Measurements from ENCODE around the gene HDLBP.
"Not testable (repeated sequence)": the region's sequence is repeated elsewhere in the genome, so short reads cannot be mapped to it uniquely, and the experiment has no call there.

Gene HDLBP

DNA sequence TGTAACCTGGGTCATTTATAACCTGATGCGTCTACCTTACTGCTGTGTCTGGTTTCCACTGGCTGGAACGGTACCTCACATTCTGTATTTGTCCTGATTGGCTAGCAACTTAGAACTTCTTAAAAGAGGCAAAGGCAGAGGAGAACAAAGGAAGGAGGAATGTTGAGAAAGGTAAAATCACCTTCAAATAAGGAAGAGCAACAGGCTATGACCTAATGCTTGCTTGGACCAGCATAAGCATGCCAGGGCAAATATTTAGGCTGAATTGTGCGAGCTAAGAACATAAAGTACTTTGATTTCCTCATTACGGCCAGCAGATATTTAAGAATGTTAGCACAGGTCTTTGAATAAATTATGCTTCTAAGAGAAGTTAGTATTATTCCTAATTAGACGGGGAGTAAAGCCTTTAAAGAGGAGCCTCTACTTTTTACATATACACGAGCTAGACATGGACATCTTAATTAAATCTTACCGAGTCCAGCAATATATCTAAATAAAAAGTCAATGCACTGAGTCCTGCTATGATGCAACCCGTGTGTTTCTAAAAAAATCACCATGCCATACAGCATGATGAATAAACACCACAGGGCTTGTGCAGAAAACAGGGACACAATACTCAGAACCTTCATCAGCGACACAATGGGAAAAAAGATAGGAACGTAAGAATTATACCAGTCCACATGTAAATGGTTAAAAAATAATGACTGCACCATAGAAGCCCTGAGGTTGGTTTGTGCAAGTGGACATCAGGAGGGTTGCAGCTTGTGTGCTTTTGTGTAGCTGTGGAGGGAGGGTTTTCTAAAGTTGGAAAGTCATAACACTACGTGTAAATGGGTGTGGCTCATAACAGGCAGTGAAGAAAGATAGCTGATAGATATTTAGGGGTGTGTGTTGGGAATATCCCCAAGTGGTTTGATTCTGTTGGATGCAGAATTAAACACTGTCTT lies 14.5 kb upstream of the HDLBP start:
- DNase-seq: no peak

GRCh38 chr2:241325257-241325656 lies 9.8 kb upstream of the HDLBP start:
- no peak for DNase-seq

GRCh38 chr2:241324775-241325174 lies 9.3 kb upstream of the HDLBP start:
- DNase-seq: no peak

- DNase-seq: no peak
These were observed 8.3 kb upstream of the HDLBP start for GRCh38 chr2:241323778-241324177.

- no peak for DNase-seq
These were observed 6.4 kb upstream of the HDLBP start for GRCh38 chr2:241321886-241322285.

DNA sequence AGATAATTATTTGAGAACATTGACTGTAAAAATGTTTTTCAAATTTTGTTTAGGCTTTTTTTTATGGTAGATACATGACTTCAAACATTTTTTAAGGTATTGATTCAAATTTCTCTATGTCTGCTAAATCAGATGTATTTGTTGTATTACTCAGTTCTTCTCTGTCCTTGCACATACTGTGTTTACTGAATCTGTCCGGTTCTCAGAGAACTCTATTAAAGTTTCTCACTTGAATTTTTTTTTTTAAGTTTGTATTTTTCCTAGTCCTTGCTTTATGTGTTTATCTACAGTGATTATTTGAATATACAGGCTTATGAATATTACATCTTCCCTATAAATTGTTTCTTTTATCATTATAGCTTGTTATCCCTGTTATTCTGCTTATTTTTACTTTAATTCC lies 5.6 kb upstream of the HDLBP start:
- DNase-seq: no peak

DNA sequence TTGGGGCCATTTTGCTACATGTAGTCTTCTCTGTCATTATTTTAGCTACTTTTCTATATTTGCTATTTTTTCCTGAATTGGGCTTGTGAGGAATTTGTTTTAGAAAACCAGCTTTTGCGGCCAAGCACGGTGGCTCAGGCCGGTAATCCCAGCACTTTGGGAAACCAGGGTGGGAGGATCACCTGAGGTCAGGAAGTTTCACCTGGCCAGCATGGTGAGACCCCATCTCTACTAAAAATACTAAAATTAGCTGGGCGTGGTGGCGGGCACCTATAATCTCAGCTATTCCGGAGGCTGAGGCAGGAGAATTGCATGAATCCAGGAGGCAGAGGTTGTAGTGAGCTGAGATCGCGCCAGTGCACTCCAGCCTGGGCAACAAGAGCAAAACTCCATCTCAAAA lies 4.9 kb upstream of the HDLBP start:
- DNase-seq: no peak

- DNase-seq: not testable (repeated sequence)
These were observed 3.4 kb upstream of the HDLBP start for GRCh38 chr2:241318830-241319229.

- DNase-seq: no peak
These were observed 1.9 kb upstream of the HDLBP start for GRCh38 chr2:241317391-241317790.

GRCh38 chr2:241316825-241317224 lies 1.4 kb upstream of the HDLBP start:
- DNase-seq: no peak

DNA sequence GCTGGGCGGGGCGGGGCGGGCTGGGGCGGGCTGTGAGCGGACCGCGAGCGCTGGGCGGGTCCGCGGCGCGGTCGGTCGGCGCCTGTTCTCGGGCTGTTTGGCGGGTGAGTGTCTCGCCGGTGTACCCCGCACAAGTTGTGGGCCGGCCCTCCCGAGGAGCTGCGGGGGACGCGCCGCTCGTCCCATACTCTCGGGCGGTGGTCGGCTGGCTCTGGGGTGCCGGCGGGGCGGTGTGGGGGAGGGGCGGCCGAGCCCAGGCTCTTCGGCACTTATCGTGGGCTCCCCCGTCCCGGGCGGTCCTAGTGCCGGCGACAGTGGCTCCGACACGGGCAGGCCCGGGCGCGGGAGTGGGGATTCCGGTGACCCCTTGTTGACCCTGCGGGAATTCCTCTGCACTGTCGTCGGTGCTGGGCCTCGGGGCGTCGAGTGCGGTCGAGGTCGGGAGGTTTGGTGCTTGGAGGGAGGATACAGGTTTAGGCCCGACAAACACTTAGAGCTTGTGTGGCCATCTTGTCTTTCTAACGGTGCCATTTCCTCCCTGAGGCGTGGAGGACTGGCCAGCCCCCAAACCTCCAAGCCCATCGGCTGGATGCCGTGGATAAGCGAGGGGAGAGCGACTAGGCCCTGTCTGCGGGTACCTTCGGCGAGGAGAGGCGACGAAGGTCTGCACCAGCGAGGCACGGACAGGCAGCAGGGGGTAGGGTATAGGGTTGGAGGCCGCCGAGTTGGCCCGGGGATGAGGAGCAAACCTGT lies 583 bp upstream of the HDLBP start, which contains the start of gene SEPTIN2:
Gene SEPTIN2 (plus strand): TSS at position 47 of the 753 bp plus-strand sequence. CDS start 8,308 bp downstream, outside the sequence.
- no peak for DNase-seq

DNA sequence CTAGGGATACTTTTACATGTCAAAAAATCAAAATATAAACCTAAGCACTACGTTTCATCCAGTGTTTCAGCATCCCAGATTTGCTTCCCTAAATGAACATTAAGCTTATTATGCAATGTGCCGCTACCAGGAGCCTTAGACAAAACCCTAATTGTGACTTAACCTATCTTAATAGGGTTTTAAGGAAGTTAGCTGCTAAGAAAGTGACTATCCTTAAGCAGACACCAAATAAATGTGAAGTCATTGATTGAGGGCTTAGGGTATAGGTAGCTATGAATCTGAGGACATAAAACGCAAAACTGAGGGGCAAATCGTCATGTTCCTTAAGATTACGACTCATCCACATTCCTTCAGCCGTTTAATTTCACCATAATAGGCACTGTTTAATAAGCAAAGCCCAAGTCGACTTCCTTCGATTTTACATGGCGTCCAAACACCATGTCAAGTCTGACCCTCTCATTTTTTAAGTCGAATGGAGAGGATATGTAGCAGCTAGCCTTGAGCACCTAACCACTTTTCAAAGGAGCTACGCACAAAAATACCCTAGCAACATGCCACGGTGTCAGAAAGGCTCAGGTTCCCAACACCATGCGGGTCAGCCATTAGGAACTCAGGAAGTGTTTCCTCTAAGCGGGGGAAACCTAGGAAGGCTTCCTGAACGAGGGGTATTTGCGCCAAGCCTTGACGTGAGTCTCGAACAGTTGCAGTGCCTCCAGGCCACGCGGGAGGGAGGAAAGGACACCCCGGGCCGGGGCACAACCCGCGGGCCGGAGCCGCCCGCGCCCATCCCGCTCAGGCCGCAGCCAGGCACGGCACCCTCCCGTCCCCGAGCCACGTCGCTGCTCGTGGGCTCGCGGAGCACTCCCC lies 1.0 kb downstream of the HDLBP start:
- no peak for DNase-seq

DNA sequence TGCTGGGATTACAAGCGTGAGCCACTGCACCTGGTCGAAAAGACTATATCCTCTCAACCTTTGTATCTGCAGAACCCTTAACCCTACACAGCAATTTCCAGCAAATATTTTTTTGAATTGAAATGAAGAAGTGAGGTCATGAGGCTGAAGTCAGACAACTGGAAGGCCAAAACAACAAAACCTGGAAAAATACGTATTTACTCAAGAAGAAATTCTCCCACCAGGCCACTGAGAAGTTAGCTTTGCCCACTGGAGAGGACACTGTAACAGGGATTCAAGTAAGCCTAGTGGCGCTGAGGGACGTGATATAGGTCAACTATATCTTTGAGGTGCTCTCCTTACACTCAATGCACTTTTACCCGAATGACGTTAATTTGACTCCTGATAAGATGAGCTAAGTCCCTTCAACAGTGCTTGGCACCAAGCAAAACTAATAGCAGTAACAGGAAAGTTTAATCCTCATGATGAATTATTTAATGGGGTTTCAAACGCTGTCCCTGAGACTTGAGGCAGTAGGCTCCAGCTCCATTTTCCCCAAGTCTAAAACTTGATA lies 1.9 kb downstream of the HDLBP start:
- DNase-seq: no peak

DNA sequence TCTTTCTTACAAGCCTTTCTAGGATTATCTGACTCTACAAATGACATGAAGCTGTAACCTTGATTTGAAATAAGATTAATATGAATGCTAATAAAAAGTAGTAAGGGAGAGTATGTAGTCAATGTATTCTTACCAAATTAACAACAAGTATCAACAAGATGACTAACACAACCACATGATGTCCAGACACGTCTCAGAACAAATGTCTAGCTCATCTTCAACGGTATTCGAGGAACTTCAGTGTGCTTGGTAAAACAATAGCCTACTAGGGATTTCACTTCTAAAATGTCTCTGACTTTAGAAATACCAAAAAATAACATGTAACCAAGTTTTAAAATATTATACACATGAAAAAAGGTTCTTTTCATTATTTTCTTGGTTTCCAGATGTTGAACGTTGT lies 3.4 kb downstream of the HDLBP start:
- DNase-seq: no peak

GRCh38 chr2:241310917-241311566 lies 4.4 kb downstream of the HDLBP start:
- DNase-seq: no peak

DNA sequence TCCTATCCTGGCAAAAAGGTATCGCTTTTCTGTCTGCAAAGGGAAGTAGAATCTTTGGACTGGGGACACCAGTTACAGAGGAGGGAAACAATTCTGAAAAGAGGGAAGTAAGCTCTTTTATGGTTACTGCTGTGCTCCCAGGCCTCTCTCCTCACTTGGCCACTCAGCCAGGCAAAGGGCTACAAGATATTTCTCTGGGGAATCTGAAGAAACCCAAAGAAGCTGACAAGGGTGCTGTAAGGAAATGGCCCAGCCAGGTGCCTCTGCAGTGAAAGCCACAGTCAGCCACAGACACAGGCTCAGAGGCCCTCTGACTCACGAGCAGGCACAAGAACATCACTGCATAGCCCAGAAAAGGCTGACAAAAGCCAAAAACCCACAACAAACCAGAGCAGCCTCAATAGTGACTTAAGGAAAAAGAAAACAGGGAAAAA lies 5.8 kb downstream of the HDLBP start:
- no peak for DNase-seq

GRCh38 chr2:241308832-241309500 lies 6.5 kb downstream of the HDLBP start:
- DNase-seq: no peak

DNA sequence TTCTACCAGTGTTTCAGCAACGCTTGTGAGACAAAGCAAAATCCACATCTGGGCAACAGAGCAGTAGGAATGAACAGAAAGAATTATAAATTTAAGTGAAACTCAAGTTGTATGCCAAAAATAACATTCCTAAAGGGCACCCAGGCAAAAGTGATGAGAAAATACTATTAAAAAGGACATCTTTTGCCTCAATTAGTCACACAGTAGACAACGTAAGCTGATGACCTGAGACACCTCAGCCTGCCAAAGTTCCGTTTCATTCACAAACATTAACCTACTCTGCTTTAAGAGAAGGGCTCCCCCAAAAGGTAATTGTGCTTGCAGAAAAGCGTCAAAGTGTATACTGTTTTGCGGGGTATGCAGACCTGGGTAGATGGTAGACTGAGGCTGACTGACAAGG lies 7.2 kb downstream of the HDLBP start:
- no peak for DNase-seq

DNA sequence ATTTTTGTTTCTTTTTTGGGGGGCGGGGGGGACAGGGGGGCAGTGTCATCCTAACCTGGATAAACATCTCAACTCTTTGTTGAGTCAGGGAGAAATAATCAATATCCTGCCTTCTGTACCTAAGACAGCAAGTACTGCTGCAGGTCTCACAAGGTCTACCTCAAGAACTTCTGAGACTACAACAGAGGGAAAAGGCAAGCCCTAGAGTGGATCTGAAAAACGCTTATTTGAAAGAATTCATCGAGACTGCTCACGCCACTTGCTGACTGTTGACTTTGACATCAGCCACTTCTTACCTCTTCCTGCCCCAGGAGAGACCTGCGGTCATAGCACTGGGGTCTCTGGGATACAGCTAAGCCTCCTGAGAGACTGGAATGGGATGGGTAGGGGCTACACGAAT lies 8.4 kb downstream of the HDLBP start:
- DNase-seq: no peak

DNA sequence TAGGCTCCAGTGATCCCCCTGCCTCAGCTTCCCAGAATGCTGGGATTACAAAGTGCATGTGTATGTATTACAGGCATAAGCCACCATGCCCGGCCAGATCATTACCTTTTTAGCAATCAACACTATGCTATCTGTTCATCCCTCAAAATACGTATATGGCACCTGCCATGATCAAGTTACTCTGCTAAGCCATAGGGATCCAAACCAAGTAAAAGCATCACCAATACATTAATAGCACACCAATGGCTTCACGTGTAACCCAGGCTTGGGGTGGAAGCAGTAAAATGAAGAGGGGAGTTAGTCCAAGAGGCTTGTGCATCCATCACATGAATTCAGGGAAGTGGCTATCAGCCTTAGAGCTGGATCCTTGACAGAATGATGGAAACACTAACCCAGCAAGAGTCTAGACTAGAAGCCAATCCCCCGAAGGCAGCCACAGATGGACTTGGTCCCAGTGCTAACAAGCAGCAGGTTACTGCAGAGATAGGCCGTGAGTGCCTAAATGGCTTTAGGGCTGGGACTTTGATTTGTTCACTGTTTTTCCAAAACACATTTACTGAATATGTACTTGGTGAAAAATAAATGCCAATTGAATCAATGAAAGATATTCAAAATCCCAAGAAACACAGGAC lies 11.3 kb downstream of the HDLBP start:
- no peak for DNase-seq

All from NCI-H1092 (cell line).